ENCODE data around the gene SYT5. TPM values are rescaled to one million over a fixed set of nuclear protein-coding genes. Genes with fewer than 3 reads are reported as not detected.

The SYT5 gene
- total and polyA plus RNA-seq, 2 of the 13 experiments (the other 11 are each of a cell fraction or from before 2014, with no cell fraction given) = not detected

GRCh38 chr19:55206664-55207500 is 26.8 kb upstream of the SYT5 start (continued):
- TF ChIP-seq HBP1 (CRISPR knock-in tag; IDR thresholded peaks at IDR 0.05; ENCODE audit: low read depth) (0 out of 2 replicates have a peak, but pooled peaks have one; percentile 1), ZNF75D (CRISPR knock-in tag; IDR thresholded peaks at IDR 0.05; ENCODE audit: borderline replicate concordance) (no peak), DMTF1 (CRISPR knock-in tag; IDR thresholded peaks at IDR 0.05) (no peak), THRA (CRISPR knock-in tag; IDR thresholded peaks at IDR 0.05; ENCODE audit: borderline replicate concordance) (peak; percentile 73; the same call in 1 of the 2 replicates), CTCF (CRISPR knock-in tag; IDR thresholded peaks at IDR 0.05) (no peak), GPBP1L1 (CRISPR knock-in tag; IDR thresholded peaks at IDR 0.05) (no peak), SP1 (IDR thresholded peaks at IDR 0.05) (no peak), SP1 (CRISPR knock-in tag; IDR thresholded peaks at IDR 0.05) (peak; percentile 74), CAMTA2 (CRISPR knock-in tag; IDR thresholded peaks at IDR 0.05; ENCODE audit: borderline replicate concordance) (no peak), ARID5B (CRISPR knock-in tag; IDR thresholded peaks at IDR 0.05) (peak; percentile 59), ZNF343 (CRISPR knock-in tag; IDR thresholded peaks at IDR 0.05) (no peak), XRCC5 (optimal IDR thresholded peaks at IDR 0.05; ENCODE audit: low read length) (peak; percentile 42), KDM5B (CRISPR knock-in tag; IDR thresholded peaks at IDR 0.05; ENCODE audit: borderline replicate concordance) (peak; percentile 73; the same call in 1 of the 2 replicates), ZMYM2 (CRISPR knock-in tag; IDR thresholded peaks at IDR 0.05) (no peak), MAX (IDR thresholded peaks at IDR 0.05) (peak; percentile 62; the same call in 1 of the 2 replicates)
